Ectodermal cell (in vitro differentiated cells): ENCODE results near the gene MAML2.

Source experiments
- H3K27ac ChIP-seq: 2 replicates; pipeline ENCODE4 v1.7.0; 2013; ENCODE audit warnings: mild to moderate bottlenecking, low read depth, low read length; ENCODE audit not compliant: insufficient read depth, poor library complexity, severe bottlenecking
- H3K27me3 ChIP-seq: 2 replicates; pipeline ENCODE4 v1.7.0; 2013; ENCODE audit warnings: mild to moderate bottlenecking, low read length; ENCODE audit not compliant: insufficient read depth, control insufficient read depth, poor library complexity, severe bottlenecking
- H3K36me3 ChIP-seq: one replicate; pipeline ENCODE4 v1.7.0; 2013; ENCODE audit warnings: low read length; ENCODE audit not compliant: control insufficient read depth, insufficient read depth
- H3K4me1 ChIP-seq: one replicate; pipeline ENCODE4 v1.7.0; 2013; ENCODE audit warnings: low read length; ENCODE audit not compliant: control insufficient read depth, insufficient read depth
- H3K4me3 ChIP-seq: 2 replicates; pipeline ENCODE4 v1.7.0; 2013; ENCODE audit warnings: low read depth, low read length, control low read depth; ENCODE audit not compliant: insufficient read depth
- H3K9me3 ChIP-seq: 2 replicates; pipeline ENCODE4 v1.7.0; 2013; ENCODE audit warnings: mild to moderate bottlenecking, low read length, moderate library complexity; ENCODE audit not compliant: control insufficient read depth
- WGBS, 2 experiments: methylation state at CpG; one replicate each; pipeline ENCODE4 v1.1.7; 2013; ENCODE audit warnings: missing lambda C conversion rate in 2 of 2; 5-methylcytosine and 5-hydroxymethylcytosine counted together

MAML2 gene

DNA sequence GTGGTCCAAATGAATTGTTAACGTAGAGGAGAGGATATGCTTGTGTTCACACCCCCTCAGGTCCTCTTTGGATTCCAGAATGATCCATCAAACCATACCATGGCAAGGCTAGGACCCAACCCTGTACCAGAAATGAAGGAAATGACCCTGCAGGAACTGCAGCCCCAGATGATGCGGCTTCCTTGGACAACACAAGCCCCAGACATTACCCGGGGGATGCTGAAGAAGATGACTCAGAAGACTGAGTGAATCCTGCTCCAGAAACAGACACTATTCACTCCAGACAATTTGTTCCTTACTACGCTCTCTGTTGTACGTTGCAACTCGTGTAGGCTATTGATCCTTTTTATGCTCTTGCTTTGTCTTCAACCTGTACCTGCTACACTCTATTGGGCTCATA lies 403.9 kb downstream of the MAML2 start:
- 90 to 96% methylated on average over 6 of the region's 6 CpGs for WGBS, 2 experiments
- Histone ChIP-seq H3K27me3 (no peaks in the 10 kb centered on the region), H3K27ac (no peak overlapping the region), H3K4me1 (no peaks in the 10 kb centered on the region), H3K36me3 (no peaks in the 10 kb centered on the region), H3K4me3 (no peak overlapping the region), H3K9me3 (no peaks in the 10 kb centered on the region)

DNA sequence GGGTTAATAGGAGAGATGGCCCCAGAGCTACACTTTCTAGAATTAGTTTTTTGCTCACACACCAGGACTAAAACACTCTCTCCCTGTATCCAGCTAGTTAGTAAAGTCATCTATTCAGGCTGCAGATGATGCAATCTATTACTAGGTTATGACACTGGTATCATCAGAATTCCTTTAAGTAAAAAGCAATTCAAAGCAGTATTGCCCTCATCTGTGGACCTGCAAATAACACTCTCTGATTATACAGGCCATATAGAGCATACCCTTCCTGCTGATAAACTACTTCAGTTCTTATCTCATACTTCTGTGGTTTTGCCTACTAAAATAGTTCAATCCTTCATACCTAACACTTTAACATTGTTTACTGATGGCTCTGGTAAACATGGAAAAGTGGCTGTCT lies 405.6 kb downstream of the MAML2 start:
- H3K27me3 ChIP-seq: no peaks in the 10 kb centered on the region
- H3K4me3 ChIP-seq: no peak overlapping the region
- H3K36me3 ChIP-seq: no peaks in the 10 kb centered on the region
- no peak overlapping the region for H3K27ac ChIP-seq
- H3K4me1 ChIP-seq: no peaks in the 10 kb centered on the region
- no peaks in the 10 kb centered on the region for H3K9me3 ChIP-seq

- Histone ChIP-seq H3K9me3 (no peaks in the 10 kb centered on the region), H3K4me3 (no peak overlapping the region)
- 93 to 95% methylated on average over 5 of the region's 5 CpGs for WGBS, 2 experiments
Observed at GRCh38 chr11:95933594-95933993, 409.4 kb downstream of the MAML2 start.

GRCh38 chr11:95931916-95932315 lies 411.1 kb downstream of the MAML2 start:
- no peaks in the 10 kb centered on the region for H3K9me3 ChIP-seq
- no peaks in the 10 kb centered on the region for H3K4me1 ChIP-seq
- no peaks in the 10 kb centered on the region for H3K27me3 ChIP-seq
- no peaks in the 10 kb centered on the region for H3K36me3 ChIP-seq
- no peak overlapping the region for H3K27ac ChIP-seq
- no CpG with 5 or more reads among the region's 1 CpG for WGBS, 2 experiments
- no peak overlapping the region for H3K4me3 ChIP-seq

More at GRCh38 chr11:95933594-95933993, 409.4 kb downstream of the MAML2 start:
- Histone ChIP-seq H3K4me1 (no peaks in the 10 kb centered on the region), H3K27me3 (no peaks in the 10 kb centered on the region), H3K27ac (no peak overlapping the region), H3K36me3 (no peaks in the 10 kb centered on the region)

DNA sequence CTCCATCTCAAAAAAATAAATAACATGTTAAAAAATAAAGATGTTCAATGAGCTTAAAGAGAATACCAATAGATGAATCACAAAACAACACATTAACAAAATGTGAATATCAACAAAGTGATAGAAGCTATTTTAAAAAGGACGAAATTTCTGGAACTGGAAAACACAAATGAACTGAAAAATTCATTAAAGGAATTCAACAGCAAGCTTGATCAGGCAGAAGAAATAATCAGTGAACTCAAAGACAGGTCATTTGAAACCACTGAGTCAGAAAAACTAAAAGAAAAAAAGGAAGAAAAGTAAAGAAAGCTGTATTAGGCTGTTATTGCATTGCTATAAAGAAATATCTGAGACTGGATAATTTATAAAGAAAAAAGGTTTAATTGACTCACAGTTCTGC lies 412.0 kb downstream of the MAML2 start:
- Histone ChIP-seq H3K9me3 (no peaks in the 10 kb centered on the region), H3K27ac (no peak overlapping the region), H3K27me3 (no peaks in the 10 kb centered on the region), H3K36me3 (no peaks in the 10 kb centered on the region), H3K4me1 (no peaks in the 10 kb centered on the region), H3K4me3 (no peak overlapping the region)
- 91 to 92% methylated on average over 1 of the region's 1 CpG for WGBS, 2 experiments

DNA sequence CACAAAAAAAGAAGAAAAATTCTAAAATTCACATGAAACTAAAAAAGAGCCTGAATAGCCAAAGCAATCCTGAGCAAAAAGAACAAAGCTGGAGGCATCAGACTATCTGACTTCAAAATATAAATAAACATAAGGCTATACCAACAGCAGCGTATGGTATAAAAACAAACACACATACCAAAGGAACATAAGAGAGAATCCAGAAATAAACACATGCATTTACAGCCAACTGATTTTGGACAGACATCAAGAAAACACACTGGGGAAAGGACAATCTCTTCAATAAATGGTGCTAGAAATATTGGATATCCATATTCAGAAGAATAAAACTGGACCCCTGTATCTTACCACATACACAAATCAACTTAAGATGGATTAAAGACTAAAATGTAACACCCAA lies 416.3 kb downstream of the MAML2 start:
- Histone ChIP-seq H3K4me1 (no peaks in the 10 kb centered on the region), H3K36me3 (no peaks in the 10 kb centered on the region), H3K9me3 (no peaks in the 10 kb centered on the region), H3K27me3 (no peaks in the 10 kb centered on the region), H3K27ac (no peak overlapping the region), H3K4me3 (no peak overlapping the region)
- 96 to 100% methylated on average over 1 of the region's 1 CpG for WGBS, 2 experiments
